HCT116 (cell line): ENCODE results near the gene POLA1.

Experiments
- EZH2 ChIP-seq: fragments of 200-600 bp; sonication (generic); IDR thresholded peaks from 2 replicates; pipeline ENCODE4 v1.6.1; 2017; ENCODE audit warnings: antibody characterized with exemption, mixed run types
- EZH2phosphoT487 ChIP-seq: fragments of 200-600 bp; IDR thresholded peaks from 2 replicates; pipeline ENCODE4 v1.6.1; 2018; ENCODE audit warnings: antibody characterized with exemption, borderline replicate concordance
- POLR2A ChIP-seq: IDR thresholded peaks from 2 replicates; pipeline ENCODE4 v1.7.0; 2011; ENCODE audit warnings: borderline replicate concordance; ENCODE audit not compliant: insufficient read depth, insufficient read length; ENCODE audit errors: extremely low read depth
- TF ChIP-seq, protein P1 (sequence below), 3 experiments: fragments of 200-600 bp in 1 of 3; sonication (generic) in 1 of 3; IDR thresholded peaks in 2 of 3; conservative IDR thresholded peaks in 1 of 3; 2 replicates each; pipeline ENCODE4 v1.5.1; 2012 to 2017; ENCODE audit warnings: low read depth in 2 of 3, low read length in 2 of 3, antibody characterized with exemption in 1 of 3, borderline replicate concordance in 1 of 3, control low read depth in 1 of 3, mild to moderate bottlenecking in 1 of 3, mixed read lengths in 1 of 3, mixed run types in 1 of 3, moderate library complexity in 1 of 3; ENCODE audit not compliant: insufficient read depth in 1 of 3
- TF ChIP-seq, protein P2 (sequence below): IDR thresholded peaks from 2 replicates; pipeline ENCODE4 v1.6.1; 2012

DNA sequence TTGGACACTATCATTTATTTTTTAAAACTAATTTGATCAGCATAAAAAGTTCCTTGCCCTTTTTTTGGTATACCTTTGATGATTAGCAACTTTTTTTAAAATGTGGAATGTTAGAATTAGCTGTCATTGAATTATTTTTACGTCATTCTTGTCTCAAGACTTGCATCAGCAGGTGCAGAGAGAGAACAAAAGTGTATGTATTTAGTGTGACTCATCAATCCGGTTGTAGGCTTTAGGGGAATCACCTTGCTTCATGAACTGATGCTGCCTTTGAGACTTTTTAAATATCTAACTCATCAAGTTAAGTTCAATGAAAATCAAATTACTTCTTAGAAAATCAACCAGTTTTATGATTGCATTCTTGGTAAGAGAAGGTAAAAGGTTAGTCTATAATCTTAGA, 197.0 kb downstream of the POLA1 start:
- TF ChIP-seq, protein P1, sequence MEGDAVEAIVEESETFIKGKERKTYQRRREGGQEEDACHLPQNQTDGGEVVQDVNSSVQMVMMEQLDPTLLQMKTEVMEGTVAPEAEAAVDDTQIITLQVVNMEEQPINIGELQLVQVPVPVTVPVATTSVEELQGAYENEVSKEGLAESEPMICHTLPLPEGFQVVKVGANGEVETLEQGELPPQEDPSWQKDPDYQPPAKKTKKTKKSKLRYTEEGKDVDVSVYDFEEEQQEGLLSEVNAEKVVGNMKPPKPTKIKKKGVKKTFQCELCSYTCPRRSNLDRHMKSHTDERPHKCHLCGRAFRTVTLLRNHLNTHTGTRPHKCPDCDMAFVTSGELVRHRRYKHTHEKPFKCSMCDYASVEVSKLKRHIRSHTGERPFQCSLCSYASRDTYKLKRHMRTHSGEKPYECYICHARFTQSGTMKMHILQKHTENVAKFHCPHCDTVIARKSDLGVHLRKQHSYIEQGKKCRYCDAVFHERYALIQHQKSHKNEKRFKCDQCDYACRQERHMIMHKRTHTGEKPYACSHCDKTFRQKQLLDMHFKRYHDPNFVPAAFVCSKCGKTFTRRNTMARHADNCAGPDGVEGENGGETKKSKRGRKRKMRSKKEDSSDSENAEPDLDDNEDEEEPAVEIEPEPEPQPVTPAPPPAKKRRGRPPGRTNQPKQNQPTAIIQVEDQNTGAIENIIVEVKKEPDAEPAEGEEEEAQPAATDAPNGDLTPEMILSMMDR (IDR thresholded peaks at IDR 0.05 in 2 of 3, conservative IDR thresholded peaks at IDR 0.05 in 1 of 3; ENCODE audit: borderline replicate concordance in 1 of 3, insufficient read depth in 1 of 3, low read depth in 2 of 3, low read length in 2 of 3), result no peak
- TF ChIP-seq, protein P2, sequence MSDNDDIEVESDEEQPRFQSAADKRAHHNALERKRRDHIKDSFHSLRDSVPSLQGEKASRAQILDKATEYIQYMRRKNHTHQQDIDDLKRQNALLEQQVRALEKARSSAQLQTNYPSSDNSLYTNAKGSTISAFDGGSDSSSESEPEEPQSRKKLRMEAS, result no peak
- TF ChIP-seq POLR2A (no peak), EZH2 (no peak), EZH2phosphoT487 (no peak)
